GM21423 (cell line): ENCODE results near the gene FOXJ3.
A peak's percentile ranks its signal among the peaks of the same experiment; 100 is the strongest.

Source experiments
- ATAC-seq: cut with Tn5 transposase; IDR thresholded peaks from one replicate; pipeline ENCODE4 v1.9.1; 2021; ENCODE audit warnings: mild to moderate bottlenecking, moderate library complexity; ENCODE audit not compliant: unreplicated experiment

The FOXJ3 gene

DNA sequence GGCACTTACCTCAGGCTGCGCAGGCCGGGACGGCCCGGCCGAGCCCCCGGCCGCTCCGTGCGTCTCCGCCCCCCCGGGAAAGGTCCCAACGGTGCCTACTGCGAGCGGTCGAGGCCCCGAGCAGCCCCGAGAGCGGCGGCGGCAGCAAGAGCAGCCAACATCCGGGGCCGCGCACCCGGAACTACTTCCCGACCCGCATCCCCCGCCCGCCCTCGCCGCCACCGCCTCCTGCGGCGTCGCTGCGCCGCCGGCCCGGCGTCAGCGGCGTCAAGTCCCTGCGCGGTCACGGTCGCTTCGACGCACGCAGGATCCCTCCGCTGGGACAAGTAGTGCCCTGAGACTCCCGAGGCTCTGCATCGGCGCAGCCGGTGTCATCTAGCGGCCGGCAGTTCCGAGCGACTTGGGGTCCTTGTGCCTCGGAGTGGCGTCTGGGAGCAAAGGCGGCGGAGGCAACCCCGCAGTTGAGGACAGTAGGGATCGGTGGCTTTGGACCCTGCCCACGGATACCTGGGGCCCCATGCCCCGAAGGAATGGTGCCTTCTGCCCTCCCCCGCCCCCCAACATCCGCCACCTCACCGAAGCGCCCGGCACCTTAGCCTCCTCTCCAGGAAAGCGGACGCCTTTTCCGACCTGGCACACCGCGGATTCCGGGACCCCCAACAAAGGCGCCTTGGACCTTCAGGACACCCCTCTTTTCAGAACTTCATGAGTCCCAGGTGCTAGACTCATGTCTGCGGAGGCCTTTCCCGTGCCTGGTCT, at the start of gene FOXJ3:
FOXJ3 (minus strand) TSS at position 186 of the 759 bp plus-strand sequence. CDS start 24,142 bp downstream, outside the sequence.
- ATAC-seq = peak; percentile 73

- ATAC-seq = no peak
Measured at GRCh38 chr1:42381280-42381673, 46.2 kb upstream of the FOXJ3 start.

DNA sequence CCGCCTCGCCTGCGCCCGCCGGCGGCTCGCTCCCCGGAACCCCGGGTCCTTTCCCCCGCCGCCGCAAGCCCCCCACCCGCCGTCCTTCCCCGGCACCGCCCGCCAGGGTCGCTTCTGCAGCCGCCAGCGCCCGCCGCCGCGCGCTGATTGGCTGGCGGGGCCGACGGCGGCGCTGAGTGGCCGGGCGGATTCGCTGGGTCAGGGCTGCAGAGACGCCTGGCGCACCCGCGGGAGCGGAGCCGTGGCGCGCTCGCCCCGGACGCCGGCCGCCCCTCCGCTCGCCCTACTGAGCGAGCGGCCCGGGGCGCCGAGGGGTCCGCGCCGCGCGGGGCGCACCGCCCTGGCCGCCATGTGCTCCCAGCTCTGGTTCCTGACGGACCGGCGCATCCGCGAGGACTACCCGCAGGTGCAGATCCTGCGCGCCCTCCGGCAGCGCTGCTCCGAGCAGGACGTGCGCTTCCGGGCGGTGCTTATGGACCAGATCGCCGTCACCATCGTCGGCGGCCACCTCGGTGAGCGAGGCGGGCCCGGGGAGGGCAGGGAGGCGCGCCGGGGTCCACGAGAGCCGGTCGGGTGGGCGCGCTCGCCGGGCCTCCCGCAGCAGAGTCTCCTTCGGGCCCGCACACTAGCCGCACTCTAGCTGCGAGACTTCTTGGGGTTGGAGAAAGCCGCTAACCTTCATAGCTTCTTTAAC, 45.7 kb upstream of the FOXJ3 start, which contains the start of gene RIMKLA:
RIMKLA (plus strand) TSS at position 207 of the 694 bp plus-strand sequence; CDS start at position 350, 143 bp downstream.
- ATAC-seq = peak; percentile 92

- ATAC-seq = peak; percentile 37
Measured at GRCh38 chr1:42379794-42380585, 45.0 kb upstream of the FOXJ3 start.

GRCh38 chr1:42372796-42373195, 37.8 kb upstream of the FOXJ3 start:
- no peak for ATAC-seq

DNA sequence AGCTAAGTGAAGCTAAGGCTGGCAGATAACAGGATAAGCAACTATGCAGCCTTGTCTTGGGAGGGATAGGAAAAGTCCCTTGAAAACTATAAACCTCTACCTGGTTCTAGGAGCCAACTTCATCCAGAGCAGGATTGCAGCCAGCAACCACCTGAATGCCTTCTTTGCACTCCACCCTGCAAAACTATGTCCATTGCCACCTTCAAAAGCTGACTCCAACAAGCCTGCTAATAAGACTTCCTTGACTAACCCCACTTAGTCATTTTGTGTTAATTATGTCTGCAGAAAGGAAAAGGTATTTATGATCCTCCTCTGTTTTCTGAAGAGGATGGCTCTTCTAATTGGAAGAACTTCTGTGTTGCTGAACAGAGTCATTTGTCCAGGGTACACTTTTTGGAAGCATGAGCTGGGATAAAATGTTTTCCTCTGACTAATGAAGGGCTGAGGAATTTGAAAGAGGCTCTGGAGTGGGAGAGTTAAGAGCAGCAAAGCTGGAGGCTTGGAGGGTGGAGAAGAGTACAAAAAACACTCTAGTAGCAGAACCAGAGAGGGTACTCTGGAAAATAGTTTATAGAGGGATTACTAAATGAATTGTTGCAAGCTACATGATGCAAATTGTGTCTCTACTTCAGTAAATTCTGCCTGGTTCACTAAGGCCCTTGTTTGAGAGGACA, 36.0 kb upstream of the FOXJ3 start:
- no peak for ATAC-seq

DNA sequence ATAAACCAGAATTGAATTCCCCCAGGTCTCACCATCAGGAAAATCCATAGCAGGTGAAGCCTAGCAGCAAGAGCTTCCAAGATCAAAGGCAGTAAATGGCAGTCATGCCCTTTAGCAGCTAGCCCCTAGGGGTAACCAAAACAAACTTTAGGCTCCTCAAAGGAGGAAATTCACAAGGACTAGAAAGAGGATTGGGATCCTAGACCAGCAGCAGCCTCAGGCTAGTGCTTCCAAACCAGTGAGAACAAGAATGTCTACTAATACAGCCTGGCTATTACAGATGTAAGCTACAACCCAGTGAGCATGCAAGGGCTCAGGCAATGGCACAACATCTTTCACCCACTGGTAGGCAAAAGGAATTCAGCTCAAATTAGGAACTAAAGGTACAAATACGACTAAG, 34.4 kb upstream of the FOXJ3 start:
- no peak for ATAC-seq

GRCh38 chr1:42368096-42368795, 33.2 kb upstream of the FOXJ3 start:
- ATAC-seq = no peak

DNA sequence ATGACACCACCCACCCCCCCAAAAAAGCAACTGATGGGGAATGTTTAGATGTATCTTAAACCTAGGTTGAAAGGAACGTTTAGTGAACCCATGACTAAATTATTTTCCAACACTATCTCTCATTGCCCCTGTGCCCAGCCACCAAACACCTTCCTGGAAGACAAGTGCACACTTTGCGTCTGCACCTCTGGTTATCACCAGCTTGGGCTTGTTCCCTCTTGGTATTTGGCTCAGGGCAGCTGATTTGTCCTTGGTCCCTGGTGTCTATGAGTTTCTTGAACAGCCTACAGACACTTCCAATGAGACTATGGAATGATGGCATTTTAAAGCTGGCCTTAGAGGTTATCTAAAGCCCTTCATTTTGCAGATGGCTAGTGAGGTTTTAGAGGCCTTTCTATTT, 30.1 kb upstream of the FOXJ3 start:
- ATAC-seq = no peak

DNA sequence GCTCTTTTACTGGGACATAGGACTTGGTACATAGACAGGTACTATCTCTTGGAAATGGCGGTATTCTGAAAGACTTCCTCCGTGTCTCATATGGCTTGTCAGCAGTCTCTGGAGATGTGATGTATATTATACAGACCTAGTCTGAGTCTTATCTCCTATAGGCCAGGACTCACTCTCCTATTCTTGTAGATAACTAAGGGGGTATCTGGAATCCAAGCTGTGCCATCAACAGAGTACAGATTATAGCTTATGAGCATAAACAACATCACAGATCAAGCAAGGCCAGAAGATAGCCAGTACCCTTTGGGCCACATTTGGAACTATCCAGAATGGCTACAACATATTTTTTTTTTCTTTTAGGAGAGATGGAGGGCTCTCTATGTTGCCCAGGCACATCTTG, 29.5 kb upstream of the FOXJ3 start:
- no peak for ATAC-seq

- no peak for ATAC-seq
Measured at GRCh38 chr1:42364089-42364488, 29.1 kb upstream of the FOXJ3 start.

DNA sequence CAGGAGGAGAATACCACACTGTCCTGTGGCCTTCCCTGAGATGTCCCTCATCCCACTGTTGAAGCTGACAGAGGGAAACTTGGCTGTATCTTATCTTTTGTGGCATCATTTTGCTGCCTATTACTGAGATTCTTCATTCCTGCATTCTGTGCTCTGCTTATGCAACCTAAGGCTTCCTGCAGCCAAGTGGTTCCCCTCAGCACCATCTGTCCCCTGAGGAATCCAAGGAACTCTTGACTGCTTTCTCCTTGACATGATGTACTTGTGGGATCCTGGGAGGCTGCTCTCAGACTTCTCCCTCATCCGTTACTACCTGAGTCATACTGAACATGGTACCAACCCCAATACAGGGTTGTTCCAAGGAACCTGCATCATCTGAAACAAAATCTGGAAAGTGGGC, 24.4 kb upstream of the FOXJ3 start:
- ATAC-seq = no peak

GRCh38 chr1:42358791-42359190, 23.8 kb upstream of the FOXJ3 start:
- no peak for ATAC-seq

- no peak for ATAC-seq
Measured at GRCh38 chr1:42350086-42350485, 15.1 kb upstream of the FOXJ3 start.

GRCh38 chr1:42348498-42348897, 13.5 kb upstream of the FOXJ3 start:
- no peak for ATAC-seq

DNA sequence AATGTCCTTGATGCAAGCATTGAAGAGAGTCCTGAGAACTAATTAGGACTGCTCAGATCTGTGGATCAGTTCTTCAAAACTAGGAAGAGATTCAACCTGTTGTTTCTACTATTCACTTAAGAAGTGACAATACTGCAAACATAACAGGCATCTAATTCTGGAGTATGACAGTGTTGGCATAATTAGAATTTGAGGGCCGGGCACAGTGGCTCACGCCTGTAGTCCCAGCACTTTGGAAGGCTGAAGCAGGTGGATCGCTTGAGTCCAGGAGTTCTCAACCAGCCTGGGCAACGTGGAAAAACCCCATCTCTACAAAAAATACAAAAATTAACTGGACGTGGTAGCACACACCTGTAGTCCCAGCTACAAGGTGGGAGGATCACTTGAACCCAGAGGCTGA, 8.0 kb upstream of the FOXJ3 start:
- ATAC-seq = no peak

DNA sequence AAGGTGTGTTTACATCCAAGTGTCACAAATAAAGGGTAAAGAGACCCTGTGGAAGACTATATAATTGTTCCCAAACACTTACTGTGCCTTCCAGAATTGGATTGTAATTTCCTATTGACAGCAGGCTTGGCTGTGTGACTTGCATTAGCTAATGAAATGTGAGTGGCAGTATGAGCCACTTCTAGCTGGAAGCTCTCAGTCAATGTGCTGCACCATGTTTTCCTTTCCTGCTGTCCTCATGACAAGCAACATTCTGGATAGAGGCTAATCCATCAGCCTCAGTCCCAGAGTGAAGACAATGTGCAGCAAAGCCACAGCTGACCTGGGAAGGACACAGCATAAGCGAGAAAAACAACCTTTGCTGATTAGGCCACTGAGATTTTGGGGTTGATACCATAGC, 5.9 kb upstream of the FOXJ3 start:
- ATAC-seq = no peak

- ATAC-seq = no peak
Measured at GRCh38 chr1:42340093-42340492, 5.1 kb upstream of the FOXJ3 start.

GRCh38 chr1:42336978-42337377, 1.9 kb upstream of the FOXJ3 start:
- no peak for ATAC-seq

GRCh38 chr1:42335809-42336518, 929 bp upstream of the FOXJ3 start:
- peak; percentile 1 for ATAC-seq
